HG02678 (cell line): ENCODE data around the gene C9orf50.
"Not testable (repeated sequence)": the region's sequence is repeated elsewhere in the genome, so short reads cannot be mapped to it uniquely, and the experiment has no call there.

Source experiments
- ATAC-seq: cut with Tn5 transposase; IDR thresholded peaks from one replicate; pipeline ENCODE4 v1.9.1; 2021; ENCODE audit warnings: mild to moderate bottlenecking, moderate library complexity; ENCODE audit not compliant: unreplicated experiment

Gene C9orf50, protein sequence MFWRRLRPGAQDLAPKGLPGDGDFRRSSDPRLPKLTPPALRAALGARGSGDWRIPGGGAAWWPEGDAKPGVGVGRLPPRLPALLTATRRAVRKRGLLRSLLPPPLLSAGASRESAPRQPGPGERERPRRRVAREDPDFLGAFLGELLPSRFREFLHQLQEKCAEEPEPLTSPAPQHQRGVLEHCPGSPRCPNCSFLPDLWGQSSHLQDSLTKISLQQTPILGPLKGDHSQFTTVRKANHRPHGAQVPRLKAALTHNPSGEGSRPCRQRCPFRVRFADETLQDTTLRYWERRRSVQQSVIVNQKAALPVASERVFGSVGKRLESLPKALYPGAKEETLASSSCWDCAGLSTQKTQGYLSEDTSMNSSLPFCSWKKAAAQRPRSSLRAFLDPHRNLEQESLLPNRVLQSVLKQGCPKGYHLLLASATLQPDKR

DNA sequence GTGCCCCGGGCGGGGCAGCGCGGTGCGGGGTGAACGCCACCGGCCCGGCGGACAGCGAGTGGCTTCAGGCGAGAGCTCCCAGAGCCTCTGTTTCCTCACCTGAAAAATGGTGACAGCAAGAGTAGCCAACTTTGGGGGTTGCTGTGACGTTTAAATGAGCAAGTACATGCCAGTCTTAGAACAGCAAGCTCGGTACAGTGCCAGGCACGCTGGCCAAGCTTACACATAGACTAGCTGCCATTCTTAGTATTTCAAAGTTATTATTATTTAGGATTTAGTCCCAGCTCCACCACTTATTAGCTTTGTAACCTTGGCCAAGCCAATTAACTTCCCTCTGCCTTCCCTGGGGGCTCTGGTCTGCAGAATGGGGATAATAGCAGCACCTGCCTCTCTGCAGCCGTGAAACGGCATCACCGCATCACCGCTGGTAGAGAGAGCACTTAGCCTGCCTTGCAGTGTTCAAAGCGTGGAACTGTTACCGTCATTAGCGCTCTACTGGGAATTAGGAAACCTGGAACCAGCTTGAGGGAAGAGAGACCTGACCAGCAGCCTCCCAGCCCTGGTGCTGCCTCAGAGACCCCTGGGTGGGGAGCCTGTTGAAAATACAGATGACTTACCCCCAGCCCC is at the start of gene C9orf50:
TSS of gene C9orf50 (minus strand) at position 433 of the 627 bp plus-strand sequence. CDS start 527 bp downstream, outside the sequence.
- no peak for ATAC-seq

DNA sequence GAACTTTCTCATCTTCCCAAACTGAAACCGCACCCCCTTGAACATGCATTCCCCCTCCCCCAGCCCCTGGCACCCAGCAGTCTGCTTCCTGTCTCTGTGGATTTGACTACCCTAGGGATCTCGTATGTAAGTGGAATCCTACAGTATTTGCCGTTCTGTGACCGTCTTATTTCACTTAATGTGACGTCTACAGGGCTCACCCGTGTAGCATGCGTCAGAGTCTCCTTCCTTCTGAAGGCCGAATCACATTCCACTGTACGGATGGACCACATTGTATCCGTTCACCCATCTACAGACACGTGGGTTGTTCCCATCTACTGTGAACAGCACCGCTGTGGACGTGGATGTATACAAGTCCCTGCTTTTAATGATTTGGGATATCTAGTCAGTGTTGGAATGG is 49.0 kb upstream of the C9orf50 start:
- no peak for ATAC-seq

DNA sequence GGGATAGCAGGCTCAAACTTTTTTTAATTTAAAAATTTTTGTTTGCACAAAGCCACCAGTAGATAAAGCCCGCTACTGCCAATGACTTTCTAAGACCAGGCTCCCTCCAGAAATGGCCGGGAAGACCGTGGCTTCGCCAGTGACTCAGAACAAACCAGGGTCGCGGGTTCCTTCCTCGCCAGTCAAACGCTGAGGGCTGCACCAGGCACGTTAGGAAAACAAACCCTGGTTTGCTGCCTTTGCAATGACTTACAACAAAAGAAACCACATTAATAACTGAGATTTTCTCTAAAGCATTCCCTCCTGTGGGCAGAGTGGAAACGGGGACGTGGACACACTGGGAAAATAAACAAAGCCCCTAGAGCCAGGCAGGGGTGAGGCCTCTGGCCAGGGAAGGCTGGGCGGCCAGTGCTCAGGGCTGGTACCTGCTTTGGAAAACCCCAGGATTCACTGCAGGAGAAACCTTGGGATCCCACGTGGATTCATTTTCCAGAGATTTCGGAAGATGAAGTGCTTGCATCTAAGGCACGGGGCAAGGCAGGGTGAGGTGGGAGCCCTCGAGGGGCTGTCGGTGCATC is 48.3 kb upstream of the C9orf50 start:
- ATAC-seq: no peak

DNA sequence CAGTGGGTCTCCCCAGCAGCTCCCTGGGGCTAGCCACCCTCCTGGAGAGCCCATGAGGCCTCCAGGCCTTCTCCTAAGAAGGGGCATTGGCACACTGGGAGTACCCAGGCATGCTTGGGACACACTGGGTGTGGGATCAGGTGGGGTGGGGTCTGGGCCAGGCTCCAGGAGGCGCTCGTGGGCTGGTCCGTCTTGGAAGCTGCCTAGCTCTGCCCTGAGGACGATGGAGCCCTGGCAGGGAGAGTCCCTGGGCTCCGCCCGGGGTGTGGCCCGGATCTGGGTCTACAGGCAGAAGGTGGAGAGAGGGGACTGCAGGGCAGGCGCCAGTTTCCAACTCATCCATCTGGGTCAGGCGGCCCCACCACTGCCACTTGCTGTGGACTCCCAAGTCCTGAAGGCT is 46.9 kb upstream of the C9orf50 start:
- ATAC-seq: no peak

DNA sequence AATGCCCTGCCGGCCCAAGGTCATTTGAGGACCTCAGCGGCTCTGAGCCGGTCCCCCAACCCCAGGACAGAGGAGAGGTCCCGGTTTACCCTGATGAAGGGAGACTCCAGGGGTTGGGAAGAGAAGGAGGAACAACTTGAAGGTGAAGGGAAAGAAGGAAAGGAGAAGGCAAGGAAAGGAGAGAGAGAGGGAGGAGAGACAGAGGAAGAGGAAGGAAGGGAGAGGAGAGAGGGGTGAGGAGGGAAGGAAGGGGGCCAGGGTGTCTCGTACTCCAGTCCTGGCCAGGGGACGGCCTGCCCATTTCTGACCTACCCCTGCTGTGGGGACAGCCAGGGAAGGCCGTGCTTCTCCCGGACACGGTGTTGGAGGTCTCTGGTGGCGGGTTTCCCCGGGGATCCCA is 46.5 kb upstream of the C9orf50 start:
- ATAC-seq: no peak

DNA sequence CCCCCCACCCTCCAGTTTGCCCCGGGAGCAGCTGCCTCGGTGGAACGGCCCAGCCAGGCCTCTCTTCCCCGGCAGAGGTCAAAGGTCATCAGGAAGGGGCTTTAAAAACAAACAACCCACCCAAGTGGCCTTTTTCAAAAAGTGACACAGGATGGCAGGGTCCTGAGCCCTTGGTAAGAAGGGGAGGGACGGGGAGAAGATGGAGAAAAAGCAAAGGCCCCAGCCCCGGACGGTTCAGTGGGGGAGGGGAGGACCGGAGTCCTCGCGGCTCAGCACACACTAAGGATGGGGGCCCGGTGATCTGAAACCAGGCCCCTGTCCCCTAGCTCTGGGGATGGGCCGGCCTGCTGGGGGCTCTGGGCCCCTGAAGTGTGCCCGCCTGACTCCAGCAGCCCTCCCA is 45.7 kb upstream of the C9orf50 start:
- no peak for ATAC-seq

DNA sequence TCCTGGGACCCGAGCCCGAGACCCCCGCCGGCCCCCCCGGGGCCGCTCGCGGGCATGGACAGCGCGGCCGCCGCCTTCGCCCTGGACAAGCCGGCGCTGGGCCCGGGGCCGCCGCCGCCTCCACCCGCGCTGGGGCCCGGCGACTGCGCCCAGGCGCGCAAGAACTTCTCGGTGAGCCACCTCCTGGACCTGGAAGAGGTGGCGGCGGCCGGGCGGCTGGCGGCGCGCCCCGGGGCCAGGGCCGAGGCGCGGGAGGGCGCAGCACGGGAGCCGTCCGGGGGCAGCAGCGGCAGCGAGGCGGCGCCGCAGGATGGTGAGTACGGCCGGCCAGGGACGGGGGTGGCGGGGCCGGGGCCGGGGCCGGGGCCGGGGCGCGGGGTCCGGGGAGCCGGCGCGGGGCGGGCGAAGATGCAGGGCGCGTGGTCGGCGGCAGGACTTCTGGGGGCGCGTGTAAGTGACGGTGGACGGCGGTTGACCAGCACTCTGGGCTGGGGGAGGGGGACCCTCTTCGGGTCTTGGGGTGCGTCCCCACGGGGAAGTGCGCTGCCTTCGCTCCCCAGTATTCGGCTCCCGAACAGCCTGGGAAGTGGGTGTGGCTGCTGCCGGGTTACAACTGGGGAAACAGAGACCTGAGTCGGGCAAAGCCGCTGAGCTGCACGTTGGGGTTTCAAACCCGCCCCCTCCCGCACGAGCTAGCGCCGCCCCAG is 45.1 kb upstream of the C9orf50 start:
- ATAC-seq: no peak

DNA sequence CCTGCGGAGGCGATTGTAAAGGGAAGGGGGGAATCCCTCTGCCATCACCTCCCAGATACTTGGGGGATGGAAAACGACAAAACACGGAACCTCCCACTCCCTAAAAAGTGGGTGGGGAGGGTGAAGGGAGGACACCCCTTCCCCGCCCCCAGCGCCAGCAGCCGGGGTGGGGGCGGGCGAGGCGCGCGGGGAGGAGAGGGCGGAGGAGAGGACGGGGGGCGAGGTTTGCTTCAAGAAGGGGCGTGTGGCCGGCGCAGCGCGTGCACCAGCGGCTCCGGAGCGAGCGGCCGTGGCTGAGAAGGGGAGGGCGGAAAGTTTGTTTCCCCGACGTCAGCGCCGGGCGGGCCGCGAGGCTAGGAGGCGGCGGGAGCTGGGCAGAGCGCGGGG is 44.5 kb upstream of the C9orf50 start, which contains the start of gene PRRX2:
TSS of gene PRRX2 (plus strand) at position 259 of the 387 bp plus-strand sequence. CDS start 221 bp downstream, outside the sequence.
- ATAC-seq: no peak

DNA sequence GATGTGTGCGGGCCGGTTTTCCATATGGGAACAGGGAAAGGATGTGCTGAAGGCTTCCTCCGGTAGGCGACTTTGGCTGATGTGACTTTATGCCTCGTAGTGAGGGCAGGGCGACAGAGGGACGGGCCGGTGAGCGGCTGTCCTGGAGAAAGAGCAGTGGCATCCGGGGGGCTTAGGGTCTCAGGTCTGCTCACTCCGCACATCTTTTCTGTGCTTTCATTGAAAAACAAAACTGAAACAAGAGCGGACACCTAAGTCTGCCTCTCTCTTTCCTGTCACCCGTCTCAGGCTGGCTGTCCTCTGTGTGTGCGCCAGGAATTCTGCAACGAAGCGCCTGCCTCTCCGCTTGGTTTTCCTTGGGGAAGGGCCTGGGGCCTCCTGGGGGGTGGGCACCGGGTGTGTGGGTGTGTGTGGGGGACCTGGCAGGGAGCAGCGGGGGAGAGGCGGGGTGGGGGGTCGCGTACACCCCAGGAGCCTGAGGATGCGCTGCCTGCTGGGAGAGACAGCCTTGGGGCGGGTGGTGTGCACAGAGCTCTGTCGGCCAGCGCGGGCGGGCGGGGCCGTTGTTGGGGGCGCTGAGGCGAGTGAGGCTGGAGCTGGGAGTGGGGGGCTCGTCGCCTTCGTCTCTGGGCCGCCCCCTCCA is 44.0 kb upstream of the C9orf50 start:
- ATAC-seq: no peak

DNA sequence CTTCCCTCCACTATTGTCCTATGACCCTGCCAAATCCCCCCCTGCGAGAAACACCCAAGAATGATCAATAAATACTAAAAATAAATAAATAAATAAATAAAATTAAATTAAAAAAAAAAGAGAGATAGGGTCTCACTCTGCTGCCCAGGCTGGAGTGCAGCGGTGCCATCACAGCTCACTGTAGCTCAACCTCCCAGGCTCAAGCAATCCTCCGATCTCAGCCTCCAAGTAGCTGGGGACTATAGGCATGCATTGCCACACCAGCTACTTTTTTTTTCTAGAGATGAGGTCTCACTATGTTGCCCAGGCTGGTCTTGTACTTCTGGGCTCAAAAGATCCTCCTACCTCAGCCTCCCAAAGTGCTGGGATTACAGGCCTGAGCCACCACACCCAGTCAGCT is 41.3 kb upstream of the C9orf50 start:
- ATAC-seq: not testable (repeated sequence)

DNA sequence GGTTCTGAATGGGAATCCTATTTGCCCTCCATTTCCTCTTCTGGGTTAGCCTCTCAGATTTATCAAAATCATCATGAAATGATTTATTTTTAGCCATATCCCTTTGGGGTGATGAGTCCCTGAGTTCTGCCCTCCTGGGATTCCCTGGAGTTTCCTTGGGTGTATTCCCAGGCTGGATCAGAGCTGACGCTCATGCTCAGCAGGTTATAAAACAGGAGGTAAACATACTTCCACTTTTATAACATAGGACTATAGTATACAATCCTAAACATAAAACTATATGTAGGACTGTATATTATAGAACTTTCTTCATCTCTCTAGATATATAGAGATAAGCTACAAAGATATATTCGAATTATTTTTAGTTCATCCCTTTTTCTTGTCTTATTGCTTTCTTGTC is 40.1 kb upstream of the C9orf50 start:
- no peak for ATAC-seq

DNA sequence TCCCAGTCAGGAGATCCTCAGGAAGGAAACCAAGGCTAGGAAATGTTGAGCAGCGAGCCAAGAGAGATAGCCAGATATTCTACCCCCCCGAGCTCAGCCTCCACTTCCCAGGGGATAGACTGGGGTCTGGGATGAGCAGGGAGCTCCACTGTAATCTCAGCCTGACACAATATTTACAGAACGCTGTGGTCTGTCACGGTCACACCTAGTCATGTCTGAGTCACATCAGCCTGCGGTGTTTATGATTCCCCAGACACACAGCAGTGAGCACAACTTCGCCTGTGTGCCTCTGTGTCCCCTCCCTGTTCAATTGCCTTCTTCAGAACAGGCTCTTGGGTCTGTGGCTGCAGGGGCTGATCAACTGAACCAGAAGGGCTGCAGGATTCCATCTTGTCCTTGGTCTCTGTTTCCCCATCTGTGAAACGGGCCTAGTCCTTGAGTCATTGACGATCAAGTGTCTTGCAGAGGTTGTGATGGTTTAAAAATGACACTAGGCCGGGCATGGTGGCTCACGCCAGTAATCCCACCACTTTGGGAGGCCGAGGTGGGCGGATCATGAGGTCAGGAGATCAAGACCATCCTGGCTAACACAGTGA is 36.0 kb upstream of the C9orf50 start:
- ATAC-seq: no peak

DNA sequence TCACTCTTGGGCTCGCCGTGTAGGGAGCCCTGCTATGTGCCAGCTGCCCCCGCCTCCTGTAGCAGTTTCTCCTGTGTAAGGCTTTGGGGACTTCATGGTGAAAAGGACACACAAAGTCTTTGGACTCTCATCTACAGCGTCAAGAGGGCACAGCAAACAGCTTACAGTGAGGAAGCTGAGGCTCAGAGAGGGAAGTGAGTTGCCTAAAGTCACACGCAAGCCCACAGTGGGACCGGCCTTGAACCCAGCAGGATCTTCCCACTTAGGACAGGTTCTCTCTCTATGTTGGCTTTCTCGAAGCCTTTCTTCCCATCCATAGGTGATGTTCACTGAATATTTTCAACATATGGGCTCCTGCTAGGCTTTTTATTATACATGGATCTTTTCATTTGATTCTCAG is 34.8 kb upstream of the C9orf50 start:
- ATAC-seq: no peak

DNA sequence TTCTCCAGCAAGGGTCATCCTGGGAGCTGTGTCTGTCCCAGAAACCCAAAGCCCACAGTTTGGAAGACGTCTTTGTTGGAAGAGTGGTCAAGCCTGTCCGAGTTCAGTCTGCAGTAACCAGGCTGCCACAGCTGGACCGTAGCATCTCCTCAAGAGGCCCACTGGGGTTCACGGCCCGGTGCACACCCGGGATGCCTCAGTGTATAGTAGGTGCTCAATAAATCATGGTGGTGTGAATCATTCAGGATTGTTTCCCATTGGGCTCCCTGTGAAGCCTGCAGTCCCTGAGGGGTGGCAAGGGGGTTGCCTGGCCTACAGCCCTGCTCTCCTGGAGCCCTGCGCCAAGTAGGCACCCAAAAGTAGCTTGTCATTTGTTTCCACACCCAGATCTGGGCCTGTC is 34.3 kb upstream of the C9orf50 start:
- ATAC-seq: no peak

DNA sequence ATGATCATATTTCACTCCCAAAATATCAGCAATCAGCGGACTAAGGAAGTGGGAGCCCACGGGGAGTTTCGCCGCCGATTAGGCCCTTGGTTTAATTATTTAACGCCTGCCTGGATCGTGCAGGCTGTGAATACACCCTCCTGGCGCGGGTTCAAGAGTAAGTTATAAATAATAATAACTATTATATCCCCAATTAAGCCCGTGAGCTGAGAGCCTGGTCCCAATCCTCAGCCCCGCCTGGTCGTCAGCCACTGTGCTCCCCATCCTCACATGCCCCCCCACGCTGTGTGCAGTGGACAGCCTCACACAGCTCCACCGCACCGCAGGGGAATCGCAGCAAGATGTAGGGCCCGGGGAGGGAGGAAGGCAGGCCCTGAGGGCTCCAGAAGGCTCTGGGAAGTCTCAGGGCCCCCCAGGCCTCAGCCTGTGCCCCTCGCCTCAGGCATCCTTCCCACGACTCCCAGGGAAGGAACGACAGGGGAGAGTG is 33.7 kb upstream of the C9orf50 start:
- ATAC-seq: no peak

DNA sequence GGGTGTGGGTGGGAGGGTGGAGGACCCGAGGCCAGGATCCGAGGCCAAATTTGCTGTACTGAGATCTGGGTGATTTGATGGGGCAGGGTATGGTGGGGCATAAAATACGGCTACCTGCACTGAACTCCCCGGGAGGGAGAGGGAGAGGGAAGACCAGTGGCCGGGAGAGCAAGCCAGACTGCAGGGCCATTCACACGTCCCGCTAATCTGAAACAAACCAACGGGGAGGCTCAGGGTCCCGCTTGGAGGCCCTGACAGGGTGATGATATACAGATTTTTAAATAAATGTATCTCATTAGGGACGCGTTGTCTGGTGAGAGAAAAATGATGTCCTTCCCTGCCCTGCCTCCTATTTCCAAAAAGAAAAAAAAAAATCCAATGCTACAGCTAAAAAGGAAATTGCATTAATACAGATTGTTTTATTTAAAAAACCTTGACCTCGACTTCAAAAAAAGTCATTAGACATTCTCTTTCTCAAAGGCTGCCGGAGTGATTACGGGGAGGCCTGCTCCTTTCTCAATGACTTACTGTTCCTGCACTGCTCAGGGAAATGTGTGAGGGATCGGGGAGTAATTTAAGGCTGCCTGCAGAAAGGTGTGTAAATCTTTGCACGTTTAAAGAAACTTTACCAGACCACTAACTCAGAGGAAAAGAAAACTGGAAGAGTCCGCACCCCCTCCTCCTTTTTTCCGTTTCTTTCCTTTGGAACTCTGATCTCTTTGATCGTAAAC is 33.1 kb upstream of the C9orf50 start:
- ATAC-seq: no peak

DNA sequence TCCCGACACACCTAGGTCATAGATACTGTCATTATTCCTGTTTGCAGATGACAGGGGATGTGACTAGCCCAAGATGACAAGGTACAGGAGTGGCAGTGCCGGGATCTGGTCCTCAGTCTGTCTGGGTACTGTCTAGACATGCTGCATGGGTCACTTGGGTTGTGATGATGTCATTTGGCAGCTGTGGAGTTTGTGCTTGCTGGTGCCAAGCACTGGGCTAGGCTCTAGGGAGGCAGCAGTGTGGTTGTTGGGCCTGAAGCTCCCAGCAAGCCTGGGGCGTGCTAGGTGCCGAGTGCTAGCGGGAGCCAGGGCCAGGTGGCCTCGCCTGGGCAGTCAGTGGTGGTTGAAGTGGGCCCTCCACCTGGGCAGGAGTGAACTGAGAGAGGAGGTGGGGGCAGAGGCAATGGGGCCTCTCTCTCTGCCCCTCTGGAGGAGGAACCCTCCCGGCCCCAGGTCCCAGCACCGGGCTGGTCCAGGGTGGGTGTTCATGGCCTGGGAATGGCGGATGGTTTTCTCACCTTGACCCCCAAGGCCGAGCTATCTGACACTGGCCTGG is 29.9 kb upstream of the C9orf50 start:
- no peak for ATAC-seq

DNA sequence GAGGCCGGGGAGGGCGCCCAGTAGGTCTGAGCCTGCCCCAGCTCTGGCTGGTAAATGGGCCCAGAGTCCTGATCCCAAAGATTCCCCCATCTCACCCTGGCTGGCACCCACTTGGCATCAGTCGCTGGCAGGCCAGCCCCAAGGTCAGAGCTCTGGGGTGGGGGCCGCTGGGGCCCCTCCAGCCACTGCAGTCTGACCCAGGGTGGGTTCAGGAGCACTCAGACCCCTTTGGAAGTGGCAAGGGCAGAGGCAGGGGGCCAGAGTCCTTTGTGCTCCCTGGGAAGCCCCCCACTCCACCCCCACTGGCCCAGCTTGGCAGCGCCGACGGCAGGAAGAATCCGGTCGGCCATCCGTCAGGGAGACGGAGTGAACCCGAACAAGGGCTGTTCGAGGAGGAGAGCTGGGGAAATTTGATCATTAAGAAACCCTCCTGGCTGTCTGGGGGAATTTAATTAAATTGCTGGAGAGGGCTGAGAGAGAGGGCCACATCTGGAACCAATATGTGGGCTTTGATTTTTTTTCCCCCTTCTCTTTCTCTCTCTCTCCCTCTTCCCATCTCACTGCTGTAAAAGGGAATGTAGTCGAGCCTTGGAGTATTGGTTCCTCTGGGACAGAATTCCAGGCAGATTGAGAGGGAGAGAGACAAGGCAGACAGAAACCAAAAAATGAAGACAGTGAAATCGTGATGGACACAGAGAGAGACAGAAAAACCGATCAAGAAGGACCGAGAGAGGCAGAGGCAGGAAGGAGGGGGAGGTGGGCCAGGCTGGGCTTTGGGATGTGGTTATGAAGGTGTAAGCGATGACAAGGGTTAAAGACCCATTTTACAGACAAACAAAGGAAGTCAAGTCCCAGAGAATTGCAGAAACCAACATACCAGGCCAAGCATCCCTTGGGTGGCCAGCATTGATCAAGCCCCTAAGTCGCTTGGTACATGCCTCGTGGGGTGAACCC is 29.1 kb upstream of the C9orf50 start:
- no peak for ATAC-seq
